ENCODE data around the gene MORN1. TPM values are rescaled to one million over a fixed set of nuclear protein-coding genes. Genes with fewer than 3 reads are reported as not detected.

The MORN1 gene
- polyA plus RNA-seq, 3 donors = 3.1 to 5.3 (median 3.2) TPM

DNA sequence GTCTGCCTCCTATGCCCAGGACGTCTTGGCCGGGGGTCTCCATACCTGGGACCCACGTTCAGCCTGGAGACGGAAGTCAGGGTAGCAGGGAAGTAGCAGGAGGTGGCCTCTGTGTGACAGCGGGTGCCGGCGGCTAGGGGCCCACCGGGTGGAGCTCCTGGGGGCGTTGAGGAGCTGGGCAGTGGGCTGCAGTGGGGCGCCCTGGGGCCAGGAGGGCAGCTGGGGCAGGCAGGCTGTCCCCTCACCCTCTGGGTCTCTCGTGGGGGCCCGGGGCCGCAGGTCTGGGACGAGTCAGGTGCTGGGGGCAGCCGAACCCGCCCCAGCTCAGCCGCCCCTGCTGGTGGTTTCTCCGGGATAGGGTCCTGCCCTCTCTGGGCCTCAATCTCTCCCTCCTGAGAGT is 35.7 kb upstream of the MORN1 start:
- no peak overlapping the region for H3K27ac ChIP-seq (ENCODE audit: low read depth, low read length)
- 74 to 86% (median 77%) methylated on average over 17 to 18 of the region's 18 CpGs for WGBS, 3 donors

DNA sequence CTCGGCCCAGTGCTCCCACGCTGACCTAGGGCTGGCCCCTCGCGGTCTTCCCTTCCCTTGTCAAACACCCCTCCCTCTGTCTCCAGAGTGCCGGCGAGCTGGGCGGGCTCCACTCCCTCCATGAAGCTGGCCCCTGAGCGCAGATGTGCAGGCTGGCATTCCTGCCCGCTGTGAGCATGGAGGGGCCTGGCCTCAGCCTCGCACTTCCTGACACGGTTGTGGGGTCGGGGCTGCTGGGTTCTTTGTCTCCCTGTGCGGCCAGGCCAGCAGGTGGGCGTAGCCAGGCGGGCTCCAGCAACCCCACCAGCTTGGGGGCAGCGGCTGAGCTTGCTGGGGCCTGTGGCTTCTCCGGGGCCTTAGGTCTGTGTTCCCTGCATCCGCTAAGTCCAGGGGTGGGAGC is 35.2 kb upstream of the MORN1 start:
- WGBS, 3 donors = 41 to 78% (median 62%) methylated on average over 18 of the region's 18 CpGs
- H3K27ac ChIP-seq (ENCODE audit: low read depth, low read length) = no peak overlapping the region

DNA sequence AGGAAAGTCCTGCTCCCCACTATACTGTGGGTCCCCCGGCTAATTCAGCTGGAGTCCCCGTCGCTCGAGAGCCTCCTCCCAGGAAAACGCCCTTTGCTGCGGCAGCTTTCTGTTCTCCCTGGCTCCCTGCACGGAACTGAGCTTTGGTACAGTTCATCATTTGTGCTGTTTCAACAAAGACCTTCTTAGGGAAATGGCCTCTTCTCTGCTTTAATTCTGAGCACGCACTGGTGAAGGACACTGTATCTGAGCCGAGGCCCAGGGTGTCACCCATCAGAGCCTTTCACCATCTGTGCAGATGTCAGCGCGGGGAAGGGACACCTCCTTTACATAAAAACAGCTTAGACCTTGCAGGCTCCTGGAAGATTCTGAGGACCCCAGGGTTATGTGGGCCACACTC is 34.5 kb upstream of the MORN1 start:
- H3K27ac ChIP-seq (ENCODE audit: low read depth, low read length) = no peak overlapping the region
- 60 to 69% (median 66%) methylated on average over 11 of the region's 11 CpGs for WGBS, 3 donors

DNA sequence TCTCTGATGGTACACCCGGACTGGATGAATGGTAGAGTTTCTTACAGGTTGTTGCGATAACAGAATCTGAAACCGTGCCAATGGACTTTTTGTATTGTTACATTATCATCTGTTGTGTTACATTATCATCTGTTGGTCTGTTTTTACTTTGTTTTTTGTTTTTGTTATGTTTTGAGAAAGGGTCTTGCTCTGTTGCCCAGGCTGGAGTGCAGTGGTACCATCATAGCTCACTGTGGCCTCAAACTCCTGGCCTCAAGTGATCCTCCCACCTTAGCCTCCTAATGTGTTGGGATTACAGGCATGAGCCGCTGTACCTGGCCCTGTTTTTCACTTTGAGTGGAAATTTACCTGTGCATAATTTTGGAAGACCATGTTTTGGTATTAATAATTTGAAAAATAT is 31.2 kb upstream of the MORN1 start:
- WGBS, 3 donors = 81 to 91% (median 87%) methylated on average over 4 of the region's 4 CpGs
- H3K27ac ChIP-seq (ENCODE audit: low read depth, low read length) = no peak overlapping the region

DNA sequence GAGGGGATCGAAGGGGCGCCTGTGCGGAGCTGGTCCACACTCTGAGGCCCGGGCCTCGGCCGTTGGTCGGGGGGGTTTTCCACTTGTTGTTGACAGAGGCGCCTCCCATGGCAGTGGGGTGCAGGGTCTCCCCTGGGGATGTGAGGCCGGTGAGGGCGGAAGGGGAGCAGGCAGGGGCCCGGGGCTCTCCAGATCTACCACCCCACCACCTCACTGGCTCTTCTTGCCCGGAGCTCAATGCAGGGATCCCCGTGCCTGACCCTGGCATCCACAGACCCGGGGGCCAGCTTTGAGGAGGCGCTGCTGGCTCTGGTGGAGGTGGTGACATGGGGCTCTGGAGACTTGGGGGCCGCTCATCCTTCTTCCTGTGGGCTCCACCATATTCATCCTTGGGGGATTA is 28.1 kb upstream of the MORN1 start:
- 68 to 83% (median 75%) methylated on average over 16 of the region's 16 CpGs for WGBS, 3 donors
- no peak overlapping the region for H3K27ac ChIP-seq (ENCODE audit: low read depth, low read length)

DNA sequence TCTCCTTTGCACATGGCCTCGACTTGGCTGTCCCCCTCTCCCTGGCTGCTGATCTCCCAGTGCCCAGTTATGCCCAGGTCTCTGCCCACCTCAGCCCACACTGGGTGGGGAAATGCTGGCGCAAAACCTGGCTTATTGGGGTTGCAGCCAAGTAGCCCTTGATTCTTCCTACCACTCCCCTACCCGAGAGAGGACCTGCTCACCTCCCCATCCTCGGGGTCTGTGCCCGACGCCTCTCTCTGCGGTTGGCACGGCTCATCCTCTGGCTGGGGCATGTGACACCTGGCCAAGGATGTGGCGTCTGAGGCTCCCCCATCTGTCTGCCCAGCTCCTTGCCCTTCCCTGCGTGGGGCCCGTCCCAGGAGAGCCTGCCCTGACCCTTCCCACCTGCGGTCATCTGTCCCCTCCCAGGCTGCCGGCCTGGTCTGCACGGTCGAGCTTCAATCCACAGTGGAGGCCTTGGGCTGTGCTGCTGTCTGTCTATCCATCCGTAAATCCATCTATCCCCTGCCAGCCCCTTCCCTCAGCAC is 27.5 kb upstream of the MORN1 start:
- no peak overlapping the region for H3K27ac ChIP-seq (ENCODE audit: low read depth, low read length)
- WGBS, 3 donors = 57 to 71% (median 70%) methylated on average over 15 to 16 of the region's 16 CpGs

DNA sequence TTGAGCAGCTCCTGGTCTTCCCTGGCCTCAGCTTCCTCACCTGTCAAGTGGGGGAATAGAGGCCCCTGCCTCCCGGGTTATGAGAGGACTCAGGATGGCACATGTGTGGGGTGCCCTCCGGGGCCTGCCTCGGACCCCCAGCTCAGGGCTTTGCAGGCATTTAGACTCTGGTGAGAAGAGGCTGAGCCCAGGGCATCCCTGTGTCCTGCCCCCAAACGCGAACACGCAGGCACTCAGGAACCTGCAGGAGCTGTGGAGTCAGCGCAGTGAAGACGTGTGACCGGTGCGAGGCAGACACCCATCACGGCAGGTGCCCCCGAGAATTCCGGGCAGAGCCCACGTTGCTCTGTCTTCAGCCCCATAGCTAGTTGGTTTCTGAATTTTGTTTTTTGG is 26.5 kb upstream of the MORN1 start:
- WGBS, 3 donors = 66 to 70% (median 69%) methylated on average over 12 to 14 of the region's 14 CpGs
- H3K27ac ChIP-seq (ENCODE audit: low read depth, low read length) = no peak overlapping the region

DNA sequence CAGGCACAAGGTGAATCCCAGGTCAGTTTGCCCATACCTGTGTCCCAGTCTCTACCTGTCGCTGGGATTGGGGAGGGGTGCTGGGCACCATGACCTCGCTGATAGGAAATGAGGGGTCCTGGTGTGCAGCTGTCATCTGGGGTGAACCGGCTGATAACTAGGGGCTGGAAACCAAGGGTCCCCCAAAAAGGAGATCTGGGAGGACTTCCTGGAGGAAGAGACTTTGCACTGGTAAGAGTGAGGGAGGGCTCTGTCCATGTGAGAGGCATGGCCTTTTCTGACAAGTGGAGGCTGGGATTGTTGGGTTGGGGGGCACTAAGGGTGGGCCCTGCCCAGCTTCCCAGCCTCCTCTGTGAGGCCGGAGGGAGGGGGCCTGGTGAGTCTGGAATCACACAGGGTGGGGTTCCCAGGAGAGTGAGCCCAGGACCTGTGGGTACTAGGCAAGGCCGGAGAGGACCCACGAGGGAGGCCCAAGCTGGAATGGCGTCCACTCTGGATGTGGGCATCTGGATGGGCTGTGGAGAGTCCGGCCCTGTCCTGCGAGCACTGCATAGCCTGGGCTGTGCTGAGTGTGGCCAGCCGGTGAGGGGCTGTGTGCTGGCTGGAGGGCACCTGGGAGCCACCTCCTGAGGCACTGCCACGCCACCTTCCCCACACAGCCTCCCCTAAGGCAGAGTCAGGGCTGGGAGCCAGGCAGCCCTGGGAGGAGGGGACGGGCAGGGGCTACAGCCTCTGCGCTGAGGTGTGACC is 25.9 kb upstream of the MORN1 start:
- 68 to 78% (median 70%) methylated on average over 13 of the region's 13 CpGs for WGBS, 3 donors
- no peak overlapping the region for H3K27ac ChIP-seq (ENCODE audit: low read depth, low read length)

DNA sequence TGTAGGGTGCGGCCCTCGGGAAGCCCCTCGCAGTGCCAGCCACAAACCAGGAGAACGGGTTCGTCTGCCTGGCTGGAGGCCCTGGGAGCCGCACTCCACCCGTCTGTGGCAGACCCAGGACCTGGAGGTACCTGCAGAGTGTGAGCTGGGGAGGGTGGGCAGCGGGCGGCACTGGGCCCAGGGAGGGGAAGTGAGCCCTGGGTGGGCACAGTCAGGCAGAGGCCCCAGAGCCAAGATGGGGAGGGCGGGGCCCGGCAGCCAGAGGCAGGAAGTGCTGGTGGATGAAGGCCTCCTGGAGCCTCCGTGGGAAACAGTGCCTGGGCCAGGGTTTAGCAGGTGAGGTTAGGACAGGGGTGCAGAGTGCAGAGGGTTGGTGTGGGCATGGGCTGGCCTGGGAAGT is 25.0 kb upstream of the MORN1 start:
- no peak overlapping the region for H3K27ac ChIP-seq (ENCODE audit: low read depth, low read length)

DNA sequence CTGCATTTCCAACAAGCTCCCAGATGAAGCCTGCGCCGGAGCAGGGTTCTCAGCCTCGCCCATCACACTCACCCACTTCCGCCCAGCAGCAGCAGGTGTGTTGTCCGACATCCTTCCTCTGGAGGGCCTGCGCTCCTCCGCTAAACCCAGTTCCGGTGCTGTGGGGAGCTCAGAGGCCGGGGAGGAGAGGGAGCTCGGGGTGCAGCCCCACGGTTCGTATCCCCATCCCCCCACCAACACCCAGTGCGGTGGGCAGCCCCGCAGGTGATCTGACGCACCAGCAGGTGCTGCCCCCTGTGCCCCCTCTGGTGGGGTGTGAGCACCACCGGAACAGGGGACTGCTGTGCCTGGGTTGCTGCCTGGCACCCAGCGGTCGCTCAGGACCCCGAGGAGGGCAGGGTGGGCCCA is 24.5 kb upstream of the MORN1 start:
- H3K27ac ChIP-seq (ENCODE audit: low read depth, low read length) = no peak overlapping the region
- 31 to 51% (median 46%) methylated on average over 17 to 19 of the region's 19 CpGs for WGBS, 3 donors

More for the DNA sequence above, 25.0 kb upstream of the MORN1 start:
- WGBS, 3 donors = 16 to 32% (median 27%) methylated on average over 10 to 12 of the region's 12 CpGs

DNA sequence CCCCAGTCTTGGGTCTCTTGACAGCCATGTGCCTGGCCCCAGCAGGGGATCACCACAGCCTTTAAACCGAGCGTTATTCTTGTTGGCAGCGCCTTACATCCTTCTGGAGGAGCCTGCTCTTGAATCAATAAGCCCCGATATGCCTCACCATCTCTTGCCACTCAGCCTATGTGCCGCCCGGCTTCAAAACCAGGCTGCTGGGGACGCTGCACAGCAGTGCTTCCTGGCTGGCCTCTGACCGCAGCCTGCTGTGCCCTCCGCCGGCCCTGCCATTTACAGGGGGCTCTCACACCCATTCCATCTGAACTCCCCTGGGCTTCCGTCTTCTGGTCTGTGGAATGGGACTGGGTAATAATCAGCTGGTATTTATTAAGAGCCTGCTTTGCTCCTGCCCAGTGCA is 24.0 kb upstream of the MORN1 start:
- 66 to 76% (median 75%) methylated on average over 11 of the region's 11 CpGs for WGBS, 3 donors
- H3K27ac ChIP-seq (ENCODE audit: low read depth, low read length) = no peak overlapping the region

DNA sequence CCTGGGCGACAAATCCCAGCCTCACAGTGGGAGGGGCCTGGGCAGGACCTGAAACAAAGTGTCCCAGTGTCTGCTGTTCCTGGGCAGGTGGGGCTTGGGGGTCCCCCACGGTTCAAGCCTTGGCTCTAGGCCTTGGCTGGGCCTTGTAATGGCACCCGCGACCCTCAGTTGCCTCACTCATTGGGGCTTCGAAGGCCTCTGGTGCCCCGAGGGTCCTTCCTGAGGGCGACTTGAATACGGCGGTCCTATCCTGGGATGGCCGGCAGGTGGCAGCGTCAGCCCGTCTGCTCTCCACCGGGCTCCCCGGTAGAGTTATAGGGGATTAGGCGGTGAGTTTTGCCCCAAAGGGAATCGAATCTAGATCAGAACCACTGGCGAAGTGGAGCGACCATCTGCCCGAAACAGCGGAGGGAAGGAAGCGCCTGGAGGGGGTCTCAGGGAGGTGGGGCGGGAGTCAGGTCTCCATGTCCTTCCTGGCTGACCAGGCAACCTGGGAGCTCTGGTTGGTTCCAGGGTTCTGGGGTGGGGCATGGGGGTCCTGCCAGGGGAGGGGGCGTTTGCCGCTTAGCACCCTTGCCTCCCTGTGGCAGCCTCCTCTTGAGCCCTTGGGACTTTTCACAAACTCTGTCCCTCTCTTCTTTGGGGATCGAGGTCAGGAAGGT is 23.1 kb upstream of the MORN1 start:
- H3K27ac ChIP-seq (ENCODE audit: low read depth, low read length) = no peak overlapping the region
- WGBS, 3 donors = 2 to 4% (median 3%) methylated on average over 24 to 25 of the region's 25 CpGs

DNA sequence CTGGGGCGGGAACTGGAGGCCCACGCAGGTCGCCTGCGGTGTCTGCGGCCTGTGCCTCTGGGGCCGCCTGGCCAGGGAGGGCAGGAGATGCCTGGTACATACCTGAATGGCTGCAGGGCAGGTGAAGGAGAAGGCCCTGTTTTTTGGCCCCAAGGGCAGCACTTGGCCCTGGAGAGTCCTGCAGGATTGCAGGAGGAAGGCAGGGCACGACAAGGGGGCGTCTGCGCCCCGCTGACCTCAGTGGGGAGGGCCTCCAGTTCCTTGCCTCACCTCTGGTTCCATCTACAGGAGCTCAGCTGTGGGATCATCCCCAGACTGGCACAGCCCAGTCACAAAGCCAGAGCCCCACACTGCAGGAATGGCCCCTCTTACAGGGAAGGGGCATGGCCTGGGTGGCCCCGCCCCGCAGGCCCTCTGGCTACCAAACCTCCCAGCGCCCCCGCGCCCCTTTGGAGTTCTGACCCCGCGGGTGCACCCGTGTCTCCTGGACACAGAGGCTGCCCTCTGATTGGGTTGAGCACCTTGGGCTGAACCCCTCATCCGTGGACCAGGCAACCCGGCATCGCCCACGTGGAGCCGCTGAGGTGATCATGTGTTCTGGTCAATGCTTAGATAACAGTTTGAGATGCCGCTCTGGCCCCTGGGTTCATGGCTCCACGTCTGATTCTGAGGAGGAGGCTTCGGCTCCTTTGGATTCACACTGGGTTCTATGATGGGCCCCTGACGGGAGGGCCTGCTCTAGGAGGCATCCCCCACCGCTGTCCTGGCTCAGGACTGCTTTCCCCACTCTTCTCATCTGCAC is 22.3 kb upstream of the MORN1 start:
- WGBS, 3 donors = 40 to 56% (median 49%) methylated on average over 20 to 28 of the region's 28 CpGs

DNA sequence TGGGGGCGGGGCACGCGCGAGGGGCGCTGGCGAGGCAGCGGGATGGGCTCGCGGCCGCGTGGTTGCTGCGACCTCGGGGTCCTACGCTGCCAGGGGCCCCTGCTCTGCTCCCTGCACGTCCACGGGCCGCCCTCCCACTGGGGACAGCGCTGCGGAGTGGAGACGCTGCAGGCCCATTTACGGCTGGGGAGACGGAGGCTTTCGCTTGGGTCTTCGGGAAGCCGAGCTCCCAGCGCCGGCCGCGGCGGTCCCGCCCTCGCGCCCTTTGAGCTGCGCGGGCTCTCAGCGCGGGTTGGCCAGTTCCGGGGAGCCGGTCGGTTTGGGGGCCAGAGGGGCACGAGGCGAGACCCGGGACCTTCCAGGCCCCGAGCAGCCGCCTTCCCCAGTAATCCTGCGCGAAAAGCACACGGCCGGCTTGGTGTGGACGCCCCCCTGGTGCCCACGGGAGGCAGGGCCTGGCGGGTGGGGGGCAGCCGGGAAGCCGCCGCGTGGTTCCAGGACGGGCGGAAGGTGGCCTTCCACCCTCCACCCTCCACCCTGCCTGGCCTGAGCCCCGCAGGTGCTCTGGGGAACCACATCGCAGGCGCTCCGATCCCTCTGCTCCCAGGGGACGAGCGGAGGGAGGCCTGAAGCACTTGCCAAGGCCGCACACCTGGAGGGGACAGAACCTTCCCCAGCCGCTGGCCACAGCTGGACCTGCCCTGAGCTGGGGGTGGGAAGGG is 21.6 kb upstream of the MORN1 start:
- H3K27ac ChIP-seq (ENCODE audit: low read depth, low read length) = no peak overlapping the region
- WGBS, 3 donors = 1 to 3% (median 1%) methylated on average over 50 to 58 of the region's 66 CpGs

More for the DNA sequence above, 22.3 kb upstream of the MORN1 start:
- H3K27ac ChIP-seq (ENCODE audit: low read depth, low read length) = no peak overlapping the region

DNA sequence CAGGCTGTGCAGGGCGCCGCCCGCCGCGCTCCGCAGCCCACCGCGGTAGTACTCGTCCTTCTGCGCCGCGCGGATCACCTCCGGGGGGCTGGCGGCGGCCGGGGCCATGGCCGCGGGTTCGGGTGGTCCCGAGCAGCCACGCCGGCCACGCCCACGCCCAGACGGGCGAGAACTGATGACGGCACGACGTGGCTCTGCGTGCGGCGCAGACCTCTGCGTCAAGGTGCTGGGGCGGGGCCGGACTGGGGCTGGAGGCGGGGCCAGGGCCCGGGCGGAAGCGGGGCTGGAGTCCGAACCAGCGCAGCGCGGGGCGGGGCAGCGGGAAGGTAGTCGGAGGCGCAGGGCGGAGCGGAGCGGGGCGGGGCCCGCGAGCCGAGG is 21.0 kb upstream of the MORN1 start, which contains the start of gene PEX10:
Gene PEX10, minus strand, starts transcription at position 170 of the 378 bp plus-strand sequence. Its CDS starts 62 bp downstream, at position 108.
- 0 to 1% (median 0%) methylated on average over 33 to 54 of the region's 55 CpGs for WGBS, 3 donors
- no peak within 1 kb of the TSS for H3K27ac ChIP-seq (ENCODE audit: low read depth, low read length)

DNA sequence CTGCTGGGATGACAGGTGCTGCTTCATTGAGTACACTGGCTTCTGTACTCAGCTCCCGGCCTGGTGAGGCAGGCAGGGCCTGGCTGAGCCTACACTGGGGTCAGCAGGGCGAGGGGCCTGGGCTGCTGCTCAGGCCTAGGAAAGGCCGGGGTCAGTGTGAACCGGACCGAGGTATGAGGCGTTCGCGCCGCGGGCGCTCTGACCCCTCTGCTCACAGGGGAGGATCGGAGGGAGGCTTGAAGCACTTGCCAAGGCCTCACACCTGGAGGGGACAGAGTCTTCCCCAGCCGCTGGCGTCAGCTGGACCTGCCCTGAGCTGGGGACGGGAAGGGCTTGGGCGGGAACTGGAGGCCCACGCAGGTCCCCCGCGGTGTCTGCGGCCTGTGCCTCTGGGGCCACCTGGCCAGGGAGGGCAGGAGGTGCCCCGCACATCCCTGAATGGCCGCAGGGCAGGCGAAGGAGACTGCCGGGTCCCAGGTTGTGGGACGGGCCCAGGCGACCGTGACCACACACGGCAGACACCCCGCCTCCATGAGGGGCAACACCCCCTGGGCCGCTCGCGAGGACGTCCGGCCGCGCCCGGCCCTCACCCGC is 20.5 kb upstream of the MORN1 start:
- no peak overlapping the region for H3K27ac ChIP-seq (ENCODE audit: low read depth, low read length)
- 3 to 7% (median 6%) methylated on average over 37 to 38 of the region's 38 CpGs for WGBS, 3 donors

DNA sequence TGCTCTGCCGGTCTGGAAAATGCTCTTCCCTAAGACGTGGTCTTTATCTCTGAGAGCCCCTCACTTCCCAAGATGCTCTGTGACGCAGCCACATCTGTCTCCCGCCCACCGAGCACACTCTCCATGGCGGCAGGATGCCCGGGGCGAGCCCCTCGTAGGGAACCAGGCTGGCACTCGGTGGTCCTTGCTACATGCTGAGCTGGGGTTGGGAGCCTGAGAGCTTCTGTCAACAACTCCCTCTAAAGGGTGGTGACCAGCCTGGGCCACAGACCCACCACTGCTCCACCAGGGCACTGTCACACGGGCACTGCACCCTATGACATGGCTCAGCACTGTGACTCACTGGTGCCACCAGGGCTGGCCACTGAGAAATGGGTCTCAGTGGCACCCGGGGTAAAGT is 18.4 kb upstream of the MORN1 start:
- 90 to 95% (median 92%) methylated on average over 12 of the region's 12 CpGs for WGBS, 3 donors
- H3K27ac ChIP-seq (ENCODE audit: low read depth, low read length) = no peak overlapping the region

DNA sequence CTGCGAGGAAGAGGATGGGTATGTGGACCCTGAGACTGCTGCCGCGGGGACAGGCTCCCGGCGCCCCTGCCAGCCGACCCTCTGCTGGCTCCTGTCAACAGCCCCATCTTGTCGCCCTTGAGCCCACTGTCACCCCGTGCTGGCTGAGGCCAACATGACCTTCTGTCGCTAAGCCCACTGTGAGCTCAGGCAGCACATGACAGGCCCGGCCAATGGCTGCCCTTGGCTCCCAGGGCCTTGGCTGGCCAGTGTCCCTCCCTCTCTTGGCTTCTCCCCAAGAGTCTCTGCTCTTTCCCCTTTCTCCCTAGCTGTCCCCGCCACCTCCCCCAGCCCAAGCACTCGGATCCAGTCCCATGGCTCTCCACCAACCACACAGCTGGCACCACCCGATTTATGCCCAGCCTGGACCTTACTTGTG is 17.5 kb upstream of the MORN1 start:
- WGBS, 3 donors = 74 to 84% (median 80%) methylated on average over 13 of the region's 13 CpGs
- no peak overlapping the region for H3K27ac ChIP-seq (ENCODE audit: low read depth, low read length)
